MCF 10A (cell line): ENCODE measurements around the gene CNDP2. TPM values are rescaled to one million over a fixed set of nuclear protein-coding genes. Genes with fewer than 3 reads are reported as not detected.

Experiments
- BruUV-seq: library from RNA; stranded (reverse); fragments of 400-500 nt; replicated peaks from 2 replicates; lab custom pipeline; 2021; lab: Mats Ljungman, UMichigan
- CTCF ChIA-PET: fragments of 300-600 bp; sonication (Branson Sonifier 250); formaldehyde crosslinking; extraction: SDS; loops from one replicate; lab custom pipeline; 2021; ENCODE audit warnings: antibody characterized with exemption, inconsistent platforms; lab: Yijun Ruan, JAX
- POLR2A ChIA-PET: fragments of 300-600, 350-650 bp; sonication (Branson Sonifier 250); formaldehyde crosslinking; extraction: SDS; loops from one replicate; lab custom pipeline; 2020; ENCODE audit warnings: antibody characterized with exemption, inconsistent platforms; lab: Yijun Ruan, JAX
- DNase-seq: peaks from one replicate; pipeline ENCODE4 v3.0.0-alpha.2; 2018; ENCODE audit not compliant: unreplicated experiment
- H3K27ac Mint-ChIP-seq: one replicate; pipeline ENCODE4 v1.8.0; 2022; ENCODE audit warnings: mild to moderate bottlenecking, low read depth, mixed read lengths; ENCODE audit not compliant: unreplicated experiment
- H3K27me3 Mint-ChIP-seq: one replicate; pipeline ENCODE4 v1.8.0; 2022; ENCODE audit warnings: mixed read lengths; ENCODE audit not compliant: insufficient read depth, unreplicated experiment
- H3K36me3 Mint-ChIP-seq: one replicate; pipeline ENCODE4 v1.8.0; 2022; ENCODE audit warnings: mild to moderate bottlenecking, moderate library complexity, mixed read lengths; ENCODE audit not compliant: insufficient read depth, unreplicated experiment
- H3K4me1 Mint-ChIP-seq: one replicate; pipeline ENCODE4 v1.8.0; 2022; ENCODE audit warnings: mixed read lengths; ENCODE audit not compliant: insufficient read depth, unreplicated experiment
- H3K4me3 Mint-ChIP-seq: one replicate; pipeline ENCODE4 v1.8.0; 2022; ENCODE audit warnings: mild to moderate bottlenecking, moderate library complexity, mixed read lengths; ENCODE audit not compliant: unreplicated experiment
- H3K9me3 Mint-ChIP-seq: one replicate; pipeline ENCODE4 v1.8.0; 2022; ENCODE audit warnings: mixed read lengths; ENCODE audit not compliant: unreplicated experiment
- intact Hi-C: fragments of 100-400 bp; cut with micrococcal nuclease; formaldehyde crosslinking; loops from 2 replicates; pipeline ENCODE4 v1.14.1; 2022
- total RNA-seq: library from RNA; stranded (reverse); gene quantifications from 2 replicates; pipeline ENCODE4 v1.2.3, GENCODE V29; 2022
- TF ChIP-seq, protein P1 (sequence below): fragments of 200-600 bp; IDR thresholded peaks from one replicate; pipeline ENCODE4 v1.8.0; 2022; ENCODE audit warnings: antibody characterized with exemption, mild to moderate bottlenecking; ENCODE audit not compliant: unreplicated experiment

Gene CNDP2
- total RNA-seq, 1 experiment from 2014 or later, result 194 TPM

DNA sequence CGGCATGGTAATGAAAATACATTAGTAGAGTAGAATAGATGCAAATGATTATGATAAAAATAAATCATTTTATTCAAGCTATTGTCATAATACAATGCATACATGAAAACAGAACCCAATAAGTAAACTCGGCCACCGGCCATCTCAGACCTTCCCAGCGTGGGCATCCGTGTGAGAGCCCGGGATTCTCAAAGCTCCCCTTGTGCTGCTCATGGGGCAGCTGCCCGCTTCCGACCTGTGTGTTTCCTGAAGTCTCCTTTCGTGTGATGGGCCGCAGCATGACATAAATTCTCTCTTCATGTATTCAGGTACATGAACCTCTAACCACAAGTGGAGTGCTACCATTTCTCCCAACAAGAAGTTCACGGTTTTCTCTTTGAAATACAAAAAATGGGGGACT, 13.5 kb upstream of the CNDP2 start:
- intact Hi-C loops, result no loop called here
- ChIA-PET CTCF (interaction anchor here (0.6 to 1.5 kb wide), 4 partner anchors 11 to 129 kb away, joined by 3 to 6 read pairs (median 4); no protein-coding TSS in a partner anchor), POLR2A (interaction anchor here (0.6 kb wide), 1 partner anchor 253 kb away, joined by 3 read pairs; no protein-coding TSS in a partner anchor)
- Mint-ChIP-seq H3K9me3 (peaks cover 8% of the 10 kb centered on the region), H3K36me3 (no peaks in the 10 kb centered on the region), H3K27ac (no peak overlapping the region), H3K4me1 (peaks cover 6% of the 10 kb centered on the region), H3K4me3 (no peak overlapping the region), H3K27me3 (no peaks in the 10 kb centered on the region)
- TF ChIP-seq, protein P1, sequence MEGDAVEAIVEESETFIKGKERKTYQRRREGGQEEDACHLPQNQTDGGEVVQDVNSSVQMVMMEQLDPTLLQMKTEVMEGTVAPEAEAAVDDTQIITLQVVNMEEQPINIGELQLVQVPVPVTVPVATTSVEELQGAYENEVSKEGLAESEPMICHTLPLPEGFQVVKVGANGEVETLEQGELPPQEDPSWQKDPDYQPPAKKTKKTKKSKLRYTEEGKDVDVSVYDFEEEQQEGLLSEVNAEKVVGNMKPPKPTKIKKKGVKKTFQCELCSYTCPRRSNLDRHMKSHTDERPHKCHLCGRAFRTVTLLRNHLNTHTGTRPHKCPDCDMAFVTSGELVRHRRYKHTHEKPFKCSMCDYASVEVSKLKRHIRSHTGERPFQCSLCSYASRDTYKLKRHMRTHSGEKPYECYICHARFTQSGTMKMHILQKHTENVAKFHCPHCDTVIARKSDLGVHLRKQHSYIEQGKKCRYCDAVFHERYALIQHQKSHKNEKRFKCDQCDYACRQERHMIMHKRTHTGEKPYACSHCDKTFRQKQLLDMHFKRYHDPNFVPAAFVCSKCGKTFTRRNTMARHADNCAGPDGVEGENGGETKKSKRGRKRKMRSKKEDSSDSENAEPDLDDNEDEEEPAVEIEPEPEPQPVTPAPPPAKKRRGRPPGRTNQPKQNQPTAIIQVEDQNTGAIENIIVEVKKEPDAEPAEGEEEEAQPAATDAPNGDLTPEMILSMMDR, result no peak
- DNase-seq, result no peak
- BruUV-seq, result no TSS peak

DNA sequence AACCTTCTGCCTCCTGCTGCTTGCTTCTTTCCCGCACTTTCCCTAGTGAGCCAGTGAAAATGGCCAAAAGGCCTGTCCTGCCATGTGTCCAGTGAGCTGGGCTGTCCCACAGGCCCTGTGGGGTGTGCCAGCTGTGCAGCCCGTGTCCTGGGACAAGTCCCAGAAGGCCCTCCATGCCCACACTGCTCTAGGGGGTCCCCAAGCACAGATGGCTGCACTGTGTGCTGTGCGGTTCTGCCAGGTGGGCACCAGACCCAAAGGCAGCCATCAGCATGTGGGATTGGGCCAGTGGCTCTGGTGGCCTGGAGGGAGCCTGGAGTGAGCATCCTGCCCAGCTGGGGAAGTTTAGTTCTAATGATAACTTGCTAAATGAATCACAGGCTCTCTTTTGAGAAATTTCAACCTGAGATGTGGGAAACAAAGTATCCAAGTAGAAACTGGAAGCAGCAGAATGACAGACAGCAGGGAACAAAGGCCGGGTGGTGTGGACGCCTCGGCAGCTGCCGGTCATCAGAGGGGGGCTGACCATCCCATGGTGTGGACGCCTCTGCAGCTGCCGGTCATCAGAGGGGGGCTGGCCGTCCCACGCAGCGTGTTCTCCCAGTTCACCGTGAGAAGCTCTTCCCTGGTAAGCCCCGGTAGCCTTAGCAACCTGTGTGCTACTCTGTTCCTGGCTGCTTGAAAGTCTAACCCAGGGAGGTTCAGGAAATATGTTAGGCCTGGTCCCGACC, 9.9 kb upstream of the CNDP2 start:
- ChIA-PET POLR2A (no interaction called here), CTCF (interaction anchor here (1.2 to 1.4 kb wide), 2 partner anchors 133 kb away, joined by 3 to 5 read pairs; no protein-coding TSS in a partner anchor)
- Mint-ChIP-seq H3K4me3 (no peak overlapping the region), H3K27me3 (peaks cover 11% of the 10 kb centered on the region), H3K9me3 (no peaks in the 10 kb centered on the region), H3K36me3 (no peaks in the 10 kb centered on the region), H3K27ac (no peak overlapping the region), H3K4me1 (no peaks in the 10 kb centered on the region)
- no peak for DNase-seq
- intact Hi-C loops, result no loop called here
- BruUV-seq, result no TSS peak
- TF ChIP-seq, protein P1, result no peak

DNA sequence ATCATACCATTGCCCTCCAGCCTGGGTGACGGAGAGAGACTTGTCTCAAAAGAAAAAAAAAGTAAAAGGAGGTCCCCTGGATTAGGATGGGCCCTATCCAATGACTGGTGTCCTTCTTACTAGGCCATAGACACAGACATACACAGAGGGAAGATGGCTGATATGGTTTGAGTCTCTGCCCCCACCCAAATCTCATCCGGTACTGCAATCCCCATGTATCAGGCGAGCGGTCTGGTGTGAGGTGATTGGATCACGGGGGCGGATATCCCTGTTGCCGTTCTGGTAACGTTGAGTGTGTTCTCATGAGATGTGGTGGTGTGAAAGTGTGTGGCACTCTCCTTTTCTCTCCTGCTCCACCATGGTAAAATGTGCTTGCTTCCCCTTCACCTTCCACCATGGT, 7.8 kb upstream of the CNDP2 start:
- intact Hi-C loops, result no loop called here
- TF ChIP-seq, protein P1, result no peak
- no peaks in the 10 kb centered on the region for H3K9me3 Mint-ChIP-seq
- BruUV-seq, result no TSS peak
- ChIA-PET POLR2A (no interaction called here), CTCF (interaction anchor here (9.4 kb wide), 1 partner anchor 137 kb away, joined by 234 read pairs; no protein-coding TSS in a partner anchor)
- H3K4me3 Mint-ChIP-seq, result no peak overlapping the region
- DNase-seq, result no peak
- no peaks in the 10 kb centered on the region for H3K4me1 Mint-ChIP-seq
- H3K36me3 Mint-ChIP-seq, result no peaks in the 10 kb centered on the region
- H3K27me3 Mint-ChIP-seq, result peaks cover 11% of the 10 kb centered on the region
- no peak overlapping the region for H3K27ac Mint-ChIP-seq

DNA sequence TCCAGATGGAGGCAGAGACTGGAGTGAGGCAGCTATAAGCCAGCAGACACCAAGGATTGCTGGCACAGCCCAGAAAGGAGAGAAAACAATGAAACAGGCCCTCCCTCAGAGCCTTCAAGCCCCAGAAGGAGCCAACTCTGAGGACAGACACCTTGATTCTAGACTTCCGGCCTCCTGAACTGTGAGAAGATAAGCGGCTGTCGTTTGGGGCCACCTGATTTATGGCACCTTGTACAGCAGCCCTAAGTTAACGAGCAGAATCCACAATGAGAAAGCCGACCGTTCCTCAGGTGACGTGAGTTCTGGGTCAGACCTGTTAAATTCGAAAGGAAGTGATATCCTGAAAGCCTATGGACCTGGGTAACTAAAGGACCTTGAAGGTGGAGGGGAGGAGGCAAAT, 7.3 kb upstream of the CNDP2 start:
- H3K4me1 Mint-ChIP-seq, result no peaks in the 10 kb centered on the region
- H3K27me3 Mint-ChIP-seq, result peaks cover 11% of the 10 kb centered on the region
- TF ChIP-seq, protein P1, result no peak
- CTCF ChIA-PET, result interaction anchor here (9.4 kb wide), 1 partner anchor 137 kb away, joined by 234 read pairs; no protein-coding TSS in a partner anchor
- POLR2A ChIA-PET, result no interaction called here
- intact Hi-C loops, result no loop called here
- DNase-seq, result no peak
- BruUV-seq, result no TSS peak
- no peaks in the 10 kb centered on the region for H3K9me3 Mint-ChIP-seq
- no peak overlapping the region for H3K27ac Mint-ChIP-seq
- no peaks in the 10 kb centered on the region for H3K36me3 Mint-ChIP-seq
- no peak overlapping the region for H3K4me3 Mint-ChIP-seq
